Measurements from ENCODE around the gene PKP4. TPM values are rescaled to one million over a fixed set of nuclear protein-coding genes. Genes with fewer than 3 reads are reported as not detected.

Gene PKP4
- total RNA-seq, 1 donor from 2014 or later, result 119 TPM

GRCh38 chr2:158624961-158625360 is 168.2 kb downstream of the PKP4 start:
- TF ChIP-seq, protein P1, sequence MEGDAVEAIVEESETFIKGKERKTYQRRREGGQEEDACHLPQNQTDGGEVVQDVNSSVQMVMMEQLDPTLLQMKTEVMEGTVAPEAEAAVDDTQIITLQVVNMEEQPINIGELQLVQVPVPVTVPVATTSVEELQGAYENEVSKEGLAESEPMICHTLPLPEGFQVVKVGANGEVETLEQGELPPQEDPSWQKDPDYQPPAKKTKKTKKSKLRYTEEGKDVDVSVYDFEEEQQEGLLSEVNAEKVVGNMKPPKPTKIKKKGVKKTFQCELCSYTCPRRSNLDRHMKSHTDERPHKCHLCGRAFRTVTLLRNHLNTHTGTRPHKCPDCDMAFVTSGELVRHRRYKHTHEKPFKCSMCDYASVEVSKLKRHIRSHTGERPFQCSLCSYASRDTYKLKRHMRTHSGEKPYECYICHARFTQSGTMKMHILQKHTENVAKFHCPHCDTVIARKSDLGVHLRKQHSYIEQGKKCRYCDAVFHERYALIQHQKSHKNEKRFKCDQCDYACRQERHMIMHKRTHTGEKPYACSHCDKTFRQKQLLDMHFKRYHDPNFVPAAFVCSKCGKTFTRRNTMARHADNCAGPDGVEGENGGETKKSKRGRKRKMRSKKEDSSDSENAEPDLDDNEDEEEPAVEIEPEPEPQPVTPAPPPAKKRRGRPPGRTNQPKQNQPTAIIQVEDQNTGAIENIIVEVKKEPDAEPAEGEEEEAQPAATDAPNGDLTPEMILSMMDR (IDR thresholded peaks at IDR 0.05), result no peak
- no peak overlapping the region for H3K27ac Mint-ChIP-seq (ENCODE audit: unreplicated experiment)
- DNase-seq (ENCODE audit: extremely low spot score, unreplicated experiment), result no peak
- H3K27me3 Mint-ChIP-seq (ENCODE audit: unreplicated experiment), result no peaks in the 10 kb centered on the region
- no peak overlapping the region for H3K4me3 Mint-ChIP-seq (ENCODE audit: unreplicated experiment)
- H3K4me1 Mint-ChIP-seq (ENCODE audit: unreplicated experiment), result peaks cover 3% of the 10 kb centered on the region
- no peaks in the 10 kb centered on the region for H3K9me3 Mint-ChIP-seq (ENCODE audit: unreplicated experiment)
- peaks cover 53% of the 10 kb centered on the region for H3K36me3 Mint-ChIP-seq (ENCODE audit: unreplicated experiment)

GRCh38 chr2:158629116-158629515 is 172.4 kb downstream of the PKP4 start:
- no peak for DNase-seq (ENCODE audit: extremely low spot score, unreplicated experiment)
- Mint-ChIP-seq H3K27ac (ENCODE audit: unreplicated experiment) (no peak overlapping the region), H3K4me1 (ENCODE audit: unreplicated experiment) (no peaks in the 10 kb centered on the region), H3K36me3 (ENCODE audit: unreplicated experiment) (peaks cover 48% of the 10 kb centered on the region), H3K27me3 (ENCODE audit: unreplicated experiment) (no peaks in the 10 kb centered on the region), H3K9me3 (ENCODE audit: unreplicated experiment) (no peaks in the 10 kb centered on the region), H3K4me3 (ENCODE audit: unreplicated experiment) (no peak overlapping the region)
- TF ChIP-seq, protein P1 (IDR thresholded peaks at IDR 0.05), result no peak

GRCh38 chr2:158633261-158633660 is 176.5 kb downstream of the PKP4 start:
- H3K27me3 Mint-ChIP-seq (ENCODE audit: unreplicated experiment), result no peaks in the 10 kb centered on the region

GRCh38 chr2:158634627-158635026 is 177.9 kb downstream of the PKP4 start:
- H3K4me1 Mint-ChIP-seq (ENCODE audit: unreplicated experiment), result peaks cover 8% of the 10 kb centered on the region
- no peaks in the 10 kb centered on the region for H3K9me3 Mint-ChIP-seq (ENCODE audit: unreplicated experiment)
- H3K27ac Mint-ChIP-seq (ENCODE audit: unreplicated experiment), result no peak overlapping the region
- TF ChIP-seq, protein P1 (IDR thresholded peaks at IDR 0.05), result no peak
- DNase-seq (ENCODE audit: extremely low spot score, unreplicated experiment), result no peak
- no peaks in the 10 kb centered on the region for H3K27me3 Mint-ChIP-seq (ENCODE audit: unreplicated experiment)
- peaks cover 53% of the 10 kb centered on the region for H3K36me3 Mint-ChIP-seq (ENCODE audit: unreplicated experiment)
- no peak overlapping the region for H3K4me3 Mint-ChIP-seq (ENCODE audit: unreplicated experiment)

More at GRCh38 chr2:158633261-158633660, 176.5 kb downstream of the PKP4 start:
- Mint-ChIP-seq H3K36me3 (ENCODE audit: unreplicated experiment) (peaks cover 53% of the 10 kb centered on the region), H3K9me3 (ENCODE audit: unreplicated experiment) (no peaks in the 10 kb centered on the region), H3K27ac (ENCODE audit: unreplicated experiment) (no peak overlapping the region), H3K4me3 (ENCODE audit: unreplicated experiment) (no peak overlapping the region), H3K4me1 (ENCODE audit: unreplicated experiment) (peaks cover 8% of the 10 kb centered on the region)
- TF ChIP-seq, protein P1 (IDR thresholded peaks at IDR 0.05), result no peak
- DNase-seq (ENCODE audit: extremely low spot score, unreplicated experiment), result no peak

DNA sequence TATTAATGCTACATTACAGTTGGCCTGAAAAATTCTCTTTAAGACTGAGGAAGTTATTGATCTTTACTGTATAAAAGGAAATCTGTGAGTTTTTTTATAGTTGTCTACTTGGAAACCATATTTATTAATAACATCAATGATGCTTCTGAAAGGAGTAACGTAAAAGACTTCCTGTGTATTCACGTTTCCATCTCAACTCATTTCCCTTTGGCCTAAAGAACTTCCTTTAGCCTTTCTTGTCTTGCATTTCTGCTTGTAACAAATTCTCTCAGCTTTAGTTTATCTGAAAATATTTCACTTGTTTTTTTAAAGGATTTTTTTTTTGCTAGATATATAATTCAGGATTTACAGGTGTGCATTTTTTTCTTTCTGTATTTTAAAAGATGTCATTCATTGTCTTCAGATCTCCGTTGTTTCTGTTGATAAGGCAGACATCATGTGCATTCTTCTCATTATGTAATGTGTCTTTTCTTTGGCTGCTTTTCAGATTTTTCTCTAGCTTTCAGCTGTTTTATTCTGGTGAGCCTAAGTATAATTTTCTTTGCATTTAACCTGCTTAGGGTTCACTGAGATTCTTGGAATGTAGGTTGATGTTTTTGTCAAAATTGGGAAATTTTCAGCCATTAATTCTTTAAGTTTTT is 179.3 kb downstream of the PKP4 start:
- Mint-ChIP-seq H3K27me3 (ENCODE audit: unreplicated experiment) (no peaks in the 10 kb centered on the region), H3K27ac (ENCODE audit: unreplicated experiment) (no peak overlapping the region), H3K4me1 (ENCODE audit: unreplicated experiment) (peaks cover 8% of the 10 kb centered on the region), H3K4me3 (ENCODE audit: unreplicated experiment) (no peak overlapping the region), H3K36me3 (ENCODE audit: unreplicated experiment) (peaks cover 59% of the 10 kb centered on the region), H3K9me3 (ENCODE audit: unreplicated experiment) (no peaks in the 10 kb centered on the region)
- DNase-seq (ENCODE audit: extremely low spot score, unreplicated experiment), result no peak
- TF ChIP-seq, protein P1 (IDR thresholded peaks at IDR 0.05), result no peak

All from osteocyte (in vitro differentiated cells).